B cell (primary cell): ENCODE data around the gene UPK3A. TPM values are rescaled to one million over a fixed set of nuclear protein-coding genes. Genes with fewer than 3 reads are reported as not detected.

Experiments used
- ATAC-seq: fragments of 200-7000 bp; cut with Tn5 transposase; one replicate; pipeline ENCODE4 v1.10.0; 2021; ENCODE audit warnings: low read depth, mild to moderate bottlenecking, moderate number of reproducible peaks, moderate library complexity
- CTCF ChIA-PET: fragments of 350-600 bp; sonication (Branson Sonifier 250); formaldehyde crosslinking; loops from one replicate; lab custom pipeline; 2021; ENCODE audit warnings: antibody characterized with exemption, inconsistent platforms; lab: Charles Lee
- POLR2A ChIA-PET: fragments of 350-600 bp; sonication (Branson Sonifier 250); formaldehyde crosslinking; loops from one replicate; lab custom pipeline; 2021; ENCODE audit warnings: antibody characterized with exemption; lab: Charles Lee
- DNase-seq: peaks from one replicate; pipeline ENCODE4 v3.0.0; 2013
- H2AFZ ChIP-seq: 2 replicates; pipeline ENCODE4 v1.6.1; 2012; ENCODE audit warnings: mild to moderate bottlenecking, low read depth, low read length; ENCODE audit not compliant: insufficient read depth, poor library complexity, severe bottlenecking
- H3K27ac ChIP-seq, 2 donors: 1 replicate in 1 of 2; 2 replicates in 1 of 2; pipeline ENCODE4 v1.5.1; 2012 to 2013; ENCODE audit warnings: low read length in 2 of 2, mild to moderate bottlenecking in 2 of 2, moderate library complexity in 1 of 2
- H3K27me3 ChIP-seq, 4 experiments: fragments of 200-600 bp in 1 of 4; sonication (generic) in 1 of 4; replicated peaks in 1 of 4; 1 replicate in 2 of 4; 2 replicates in 2 of 4; pipeline versions ENCODE4 v1.6.1 to v1.7.0; 2013 to 2016; ENCODE audit warnings: low read length in 3 of 4, mild to moderate bottlenecking in 2 of 4, mixed read lengths in 1 of 4, moderate library complexity in 1 of 4; ENCODE audit not compliant: insufficient read depth in 4 of 4, control insufficient read depth in 3 of 4; ENCODE audit errors: control extremely low read depth in 1 of 4
- H3K36me3 ChIP-seq, 2 experiments: replicated peaks in 1 of 2; 1 replicate in 1 of 2; 2 replicates in 1 of 2; pipeline versions ENCODE4 v1.6.1 to v1.7.1; 2013; ENCODE audit warnings: low read length in 1 of 2; ENCODE audit not compliant: insufficient read depth in 2 of 2, control insufficient read depth in 1 of 2; ENCODE audit errors: control extremely low read depth in 1 of 2, extremely low read depth in 1 of 2
- H3K4me1 ChIP-seq, 2 donors: fragments of 200-600 bp in 1 of 2; sonication (generic) in 1 of 2; 1 replicate in 1 of 2; 2 replicates in 1 of 2; pipeline versions ENCODE4 v1.5.1 to v1.6.1; 2013 to 2017; ENCODE audit warnings: low read length in 2 of 2; ENCODE audit not compliant: control insufficient read depth in 2 of 2, insufficient read depth in 2 of 2
- H3K4me2 ChIP-seq: replicated peaks from 2 replicates; pipeline ENCODE3; 2012; ENCODE audit warnings: mild to moderate bottlenecking, low read depth, low read length; ENCODE audit not compliant: poor library complexity, severe bottlenecking
- H3K4me3 ChIP-seq, 5 experiments: fragments of 200-600 bp in 1 of 5; sonication (generic) in 1 of 5; 1 replicate in 3 of 5; 2 replicates in 2 of 5; pipeline versions ENCODE4 v1.5.1 to v1.7.0; 2011 to 2016; ENCODE audit warnings: low read length in 4 of 5, mild to moderate bottlenecking in 4 of 5, low read depth in 2 of 5, control low read depth in 1 of 5, moderate library complexity in 1 of 5; ENCODE audit not compliant: insufficient read depth in 1 of 5; ENCODE audit errors: control extremely low read depth in 1 of 5, extremely low read depth in 1 of 5
- H3K79me2 ChIP-seq: fragments of 200-600 bp; sonication (generic); one replicate; pipeline ENCODE4 v1.6.0; 2016; ENCODE audit warnings: low read length; ENCODE audit not compliant: control insufficient read depth, insufficient read depth
- H3K9ac ChIP-seq: fragments of 200-600 bp; sonication (generic); 2 replicates; pipeline ENCODE4 v1.6.1; 2017; ENCODE audit warnings: mild to moderate bottlenecking, low read length, moderate library complexity
- H3K9me3 ChIP-seq, 3 donors: one replicate each; pipeline versions ENCODE4 v1.6.1 to v1.7.1; 2013; ENCODE audit warnings: low read length in 2 of 3; ENCODE audit not compliant: control insufficient read depth in 2 of 3, insufficient read depth in 1 of 3; ENCODE audit errors: control extremely low read depth in 1 of 3
- H4K20me1 ChIP-seq: 2 replicates; pipeline ENCODE4 v1.6.0; 2012; ENCODE audit warnings: mild to moderate bottlenecking, low read length; ENCODE audit not compliant: insufficient read depth, control insufficient read depth, poor library complexity, severe bottlenecking
- H3K27ac Mint-ChIP-seq: one replicate; pipeline ENCODE4 v1.8.0; 2021; ENCODE audit warnings: mixed read lengths
- H3K27me3 Mint-ChIP-seq: one replicate; pipeline ENCODE4 v1.8.0; 2021; ENCODE audit warnings: mixed read lengths
- H3K4me1 Mint-ChIP-seq: one replicate; pipeline ENCODE4 v1.8.0; 2021; ENCODE audit warnings: mixed read lengths
- H3K4me3 Mint-ChIP-seq: one replicate; pipeline ENCODE4 v1.8.0; 2021; ENCODE audit warnings: mixed read lengths
- H3K9me3 Mint-ChIP-seq: one replicate; pipeline ENCODE4 v1.8.0; 2022; ENCODE audit warnings: mixed read lengths; ENCODE audit not compliant: insufficient read depth
- CTCF ChIP-seq: fragments of 200-600 bp; IDR thresholded peaks from one replicate; pipeline ENCODE4 v1.8.0; 2022; ENCODE audit warnings: antibody characterized with exemption, mild to moderate bottlenecking
- EZH2 ChIP-seq: IDR thresholded peaks from 2 replicates; pipeline ENCODE4 v1.6.1; 2012; ENCODE audit warnings: borderline replicate concordance, low read depth, mild to moderate bottlenecking, moderate library complexity, low read length; ENCODE audit not compliant: insufficient read depth, poor library complexity, severe bottlenecking
- WGBS: methylation state at CpG from one replicate; pipeline ENCODE4 v1.1.5; 2013; ENCODE audit warnings: missing lambda C conversion rate; ENCODE audit not compliant: insufficient coverage; 5-methylcytosine and 5-hydroxymethylcytosine counted together
- intact Hi-C: fragments of 100-400 bp; cut with micrococcal nuclease; formaldehyde crosslinking; loops from one replicate; pipeline ENCODE4 v1.10.0; 2022
- polyA plus RNA-seq: library from polyadenylated mRNA; depleted of rRNA; stranded (reverse); fragments of >200 nt; gene quantifications from 2 replicates; pipeline ENCODE4 v1.2.3, GENCODE V29; 2012
- total RNA-seq, 2 donors: library from RNA; stranded (reverse); fragments of 120-200 nt in 1 of 2; gene quantifications; 1 replicate in 1 of 2; 2 replicates in 1 of 2; pipeline versions ENCODE4 v1.2.3 to v1.2.4, GENCODE V29; 2013 to 2022

The UPK3A gene
- total and polyA plus RNA-seq, 2 donors (not counting 1 experiment from before 2014, with no cell fraction given), result not detected

GRCh38 chr22:45261407-45262088 lies 23.2 kb upstream of the UPK3A start:
- peaks cover 35 to 40% of the 10 kb centered on the region in 2 donors for H3K4me1 ChIP-seq
- H3K27ac Mint-ChIP-seq, result peak overlapping the region; percentile 74
- no peaks in the 10 kb centered on the region for H3K36me3 ChIP-seq
- no peak overlapping the region for H3K9ac ChIP-seq
- H4K20me1 ChIP-seq, result peaks cover 9% of the 10 kb centered on the region
- TF ChIP-seq CTCF (no peak), EZH2 (no peak)
- peak overlapping the region; percentile 89 for H3K4me2 ChIP-seq
- WGBS, result 90% methylated on average over 20 of the region's 20 CpGs
- peak overlapping the region; percentile 29 for H3K4me3 Mint-ChIP-seq
- H3K9me3 Mint-ChIP-seq, result no peaks in the 10 kb centered on the region
- ChIA-PET POLR2A (interaction anchor here (1.0 to 2.1 kb wide), 2 partner anchors 15 to 49 kb away, joined by 4 to 9 read pairs; partner anchors contain the start of gene FAM118A), CTCF (interaction anchor here (1.7 to 2.1 kb wide), 2 partner anchors 24 to 176 kb away, joined by 5 to 8 read pairs; no protein-coding TSS in a partner anchor)
- peaks cover 48% of the 10 kb centered on the region for H3K4me1 Mint-ChIP-seq
- H3K4me3 ChIP-seq, result no peak overlapping the region
- no peak overlapping the region for H3K27ac ChIP-seq
- H2AFZ ChIP-seq, result no peak overlapping the region
- peaks cover 0 to 3% (median 0%) of the 10 kb centered on the region in 4 experiments for H3K27me3 ChIP-seq
- H3K27me3 Mint-ChIP-seq, result no peaks in the 10 kb centered on the region
- no peaks in the 10 kb centered on the region for H3K79me2 ChIP-seq
- DNase-seq (peak; percentile 32), ATAC-seq (no peak)
- intact Hi-C loops, result no loop called here
- no peaks in the 10 kb centered on the region for H3K9me3 ChIP-seq
